Ectodermal cell (in vitro differentiated cells): Measurements from ENCODE around the gene DIS3L2.

Experiments used
- H3K27ac ChIP-seq: 2 replicates; pipeline ENCODE4 v1.7.0; 2013; ENCODE audit warnings: mild to moderate bottlenecking, low read depth, low read length; ENCODE audit not compliant: insufficient read depth, poor library complexity, severe bottlenecking
- H3K27me3 ChIP-seq: 2 replicates; pipeline ENCODE4 v1.7.0; 2013; ENCODE audit warnings: mild to moderate bottlenecking, low read length; ENCODE audit not compliant: insufficient read depth, control insufficient read depth, poor library complexity, severe bottlenecking
- H3K36me3 ChIP-seq: one replicate; pipeline ENCODE4 v1.7.0; 2013; ENCODE audit warnings: low read length; ENCODE audit not compliant: control insufficient read depth, insufficient read depth
- H3K4me1 ChIP-seq: one replicate; pipeline ENCODE4 v1.7.0; 2013; ENCODE audit warnings: low read length; ENCODE audit not compliant: control insufficient read depth, insufficient read depth
- H3K4me3 ChIP-seq: 2 replicates; pipeline ENCODE4 v1.7.0; 2013; ENCODE audit warnings: low read depth, low read length, control low read depth; ENCODE audit not compliant: insufficient read depth
- H3K9me3 ChIP-seq: 2 replicates; pipeline ENCODE4 v1.7.0; 2013; ENCODE audit warnings: mild to moderate bottlenecking, low read length, moderate library complexity; ENCODE audit not compliant: control insufficient read depth
- WGBS, 2 experiments: methylation state at CpG; one replicate each; pipeline ENCODE4 v1.1.7; 2013; ENCODE audit warnings: missing lambda C conversion rate in 2 of 2; 5-methylcytosine and 5-hydroxymethylcytosine counted together

Gene DIS3L2

DNA sequence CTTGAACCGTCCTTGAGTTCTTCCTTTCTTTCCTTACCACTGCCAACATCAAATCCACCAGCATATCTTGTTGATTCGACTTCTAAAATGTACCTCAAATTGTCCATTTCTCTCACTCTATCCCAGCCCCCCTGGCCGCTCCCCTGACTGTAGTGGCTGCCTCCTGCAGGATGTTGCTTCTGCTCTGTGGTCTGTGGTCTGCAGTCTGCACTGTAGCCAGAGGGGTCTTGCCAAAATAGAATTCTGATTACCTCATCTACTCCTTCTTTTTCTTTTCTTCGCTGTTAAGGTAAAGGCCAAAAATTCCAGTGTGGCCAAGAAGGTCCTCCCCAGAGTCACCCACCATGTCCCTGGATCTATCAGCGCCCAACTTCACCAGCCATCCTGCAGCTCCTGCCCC is 337.6 kb downstream of the DIS3L2 start:
- no peaks in the 10 kb centered on the region for H3K4me1 ChIP-seq
- H3K27ac ChIP-seq, result no peak overlapping the region
- no peaks in the 10 kb centered on the region for H3K36me3 ChIP-seq
- no peaks in the 10 kb centered on the region for H3K9me3 ChIP-seq
- no peaks in the 10 kb centered on the region for H3K27me3 ChIP-seq
- H3K4me3 ChIP-seq, result no peak overlapping the region
- 93 to 94% methylated on average over 5 of the region's 5 CpGs for WGBS, 2 experiments

DNA sequence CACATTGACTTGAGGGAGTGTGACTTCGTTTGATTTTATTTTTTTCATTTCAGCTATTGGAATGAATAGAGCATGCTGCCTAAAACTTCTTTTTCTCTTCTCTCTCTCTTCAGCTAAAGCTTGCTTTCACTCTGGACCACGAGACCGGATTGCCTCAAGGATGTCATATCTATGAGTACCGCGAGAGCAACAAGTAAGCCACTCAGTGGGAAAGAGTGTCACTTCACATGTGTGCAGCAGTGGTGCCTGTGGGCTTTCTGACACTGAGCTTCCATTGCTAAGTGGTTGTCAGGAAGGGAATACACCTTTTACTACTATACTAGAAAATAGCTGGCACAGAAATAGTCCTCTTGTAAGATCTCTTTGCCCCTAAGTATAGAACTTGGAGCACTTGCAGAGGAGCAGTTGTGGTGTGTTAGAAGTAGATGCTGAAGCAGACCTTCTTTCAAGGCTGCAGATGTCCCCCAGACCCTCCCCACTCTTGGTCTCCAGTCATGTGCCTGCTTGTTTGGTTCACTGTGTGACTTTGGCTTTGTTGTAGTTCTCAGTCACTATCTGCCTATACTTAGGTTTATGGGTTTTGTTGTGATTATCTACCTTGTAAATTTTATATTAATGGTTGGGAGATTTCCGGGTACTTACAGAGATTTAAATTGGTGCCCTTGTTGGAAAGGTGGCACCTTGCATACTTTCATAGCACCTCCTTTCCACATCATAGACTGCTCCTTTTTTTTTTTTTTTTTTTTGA is 338.6 kb downstream of the DIS3L2 start:
- Histone ChIP-seq H3K9me3 (no peaks in the 10 kb centered on the region), H3K36me3 (no peaks in the 10 kb centered on the region), H3K27me3 (no peaks in the 10 kb centered on the region), H3K4me1 (no peaks in the 10 kb centered on the region), H3K4me3 (no peak overlapping the region), H3K27ac (no peak overlapping the region)
- 95 to 97% methylated on average over 5 to 6 of the region's 6 CpGs for WGBS, 2 experiments

DNA sequence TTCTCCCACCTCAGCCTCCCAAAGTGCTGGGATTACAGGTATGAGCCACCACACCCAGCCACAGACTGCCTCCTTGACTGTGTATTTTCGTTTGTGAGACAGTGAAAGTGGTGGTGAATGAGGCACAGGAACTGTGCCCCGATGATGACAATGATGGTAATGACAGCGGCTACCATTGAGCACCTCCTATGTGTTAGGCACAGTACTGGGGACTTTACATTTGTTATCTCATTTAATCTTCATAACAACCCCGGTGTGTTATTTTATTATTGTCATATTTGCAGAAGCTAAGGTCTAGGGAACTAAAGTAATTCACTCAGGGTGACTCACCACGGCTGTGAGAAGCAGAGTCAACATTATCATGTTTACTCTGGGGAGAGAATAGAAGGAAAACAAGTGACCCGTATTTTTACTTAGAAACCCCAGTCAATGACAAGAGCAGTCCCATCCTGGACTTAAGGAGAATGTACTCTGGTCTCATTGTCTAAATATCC is 339.4 kb downstream of the DIS3L2 start:
- WGBS, 2 experiments, result 91 to 98% methylated on average over 6 of the region's 6 CpGs
- no peaks in the 10 kb centered on the region for H3K9me3 ChIP-seq

DNA sequence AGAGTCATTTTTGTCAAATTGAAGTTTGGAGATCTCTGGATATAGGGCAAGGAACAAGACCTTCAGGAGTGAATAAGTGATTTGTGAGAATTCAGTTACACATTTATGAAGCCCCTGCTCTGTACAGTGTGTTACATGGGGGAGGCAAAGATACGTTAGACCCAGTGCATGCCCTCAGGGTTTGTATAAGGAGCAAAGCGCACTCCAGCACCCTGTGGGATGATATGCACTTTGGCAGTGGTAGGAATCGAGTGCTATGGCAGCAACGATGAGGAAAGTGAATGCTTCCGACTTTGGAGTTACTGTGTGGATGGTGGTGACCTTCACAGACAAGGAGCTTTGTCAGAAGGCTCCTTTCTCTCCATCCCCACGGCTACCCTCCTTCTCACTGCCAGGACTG is 342.7 kb downstream of the DIS3L2 start:
- H3K4me3 ChIP-seq, result no peak overlapping the region
- no peaks in the 10 kb centered on the region for H3K4me1 ChIP-seq
- H3K36me3 ChIP-seq, result no peaks in the 10 kb centered on the region
- H3K27me3 ChIP-seq, result no peaks in the 10 kb centered on the region
- WGBS, 2 experiments, result 95% methylated on average over 6 of the region's 6 CpGs
- H3K9me3 ChIP-seq, result no peaks in the 10 kb centered on the region
- no peak overlapping the region for H3K27ac ChIP-seq

More for the DNA sequence above, 339.4 kb downstream of the DIS3L2 start:
- Histone ChIP-seq H3K4me1 (no peaks in the 10 kb centered on the region), H3K27ac (no peak overlapping the region), H3K27me3 (no peaks in the 10 kb centered on the region), H3K36me3 (no peaks in the 10 kb centered on the region), H3K4me3 (no peak overlapping the region)

DNA sequence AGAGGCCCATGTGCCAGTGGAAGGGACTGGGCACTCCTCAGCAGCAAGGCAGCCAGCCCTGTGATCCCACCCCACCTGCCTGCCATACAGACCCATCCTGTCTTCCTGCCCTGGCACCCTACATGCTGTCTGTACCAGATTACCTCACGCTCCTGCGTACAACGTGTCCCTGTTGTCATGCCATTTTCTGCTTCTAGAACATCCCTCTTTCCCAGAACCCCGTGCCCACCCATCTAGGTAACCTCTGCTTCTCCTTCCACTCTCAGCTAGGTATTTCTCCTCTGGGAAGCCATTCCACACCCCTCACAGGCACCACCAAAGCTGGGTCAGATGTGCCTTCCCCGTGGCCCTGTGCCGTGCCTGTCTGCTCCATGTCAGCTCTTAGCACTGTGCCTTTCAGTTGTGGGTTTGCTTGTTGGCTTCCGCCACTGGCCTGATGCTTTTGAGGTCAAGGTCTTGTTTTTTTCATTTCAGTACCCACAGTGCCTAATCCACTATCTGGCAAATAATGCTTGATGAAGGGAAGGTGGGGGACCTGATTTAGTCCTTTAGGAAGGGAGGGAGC is 345.3 kb downstream of the DIS3L2 start:
- no peaks in the 10 kb centered on the region for H3K36me3 ChIP-seq
- no peaks in the 10 kb centered on the region for H3K27me3 ChIP-seq
- WGBS, 2 experiments, result 94 to 95% methylated on average over 7 of the region's 7 CpGs
- H3K4me3 ChIP-seq, result no peak overlapping the region
- no peak overlapping the region for H3K27ac ChIP-seq
- H3K4me1 ChIP-seq, result no peaks in the 10 kb centered on the region
- no peaks in the 10 kb centered on the region for H3K9me3 ChIP-seq

DNA sequence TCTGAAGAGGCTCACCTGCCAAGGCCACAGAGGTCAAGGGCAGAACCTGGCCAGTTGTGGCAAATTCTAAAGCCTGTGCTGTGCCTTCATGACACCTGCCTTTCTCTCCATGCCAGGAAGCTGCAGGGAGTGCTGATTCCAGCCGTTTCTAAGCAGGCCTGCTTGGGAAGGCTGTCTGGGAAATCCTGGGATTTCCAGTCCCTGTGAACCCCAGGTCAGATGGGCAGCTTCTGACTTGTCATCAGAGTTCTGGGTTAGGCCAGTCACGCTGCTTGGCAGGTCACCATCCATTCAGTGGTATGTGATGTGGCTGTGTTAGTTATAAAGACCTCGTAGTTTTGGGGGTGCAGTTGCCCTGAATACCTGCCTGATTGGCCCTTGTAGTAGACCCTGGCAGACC is 346.3 kb downstream of the DIS3L2 start:
- Histone ChIP-seq H3K4me1 (no peaks in the 10 kb centered on the region), H3K36me3 (no peaks in the 10 kb centered on the region), H3K9me3 (no peaks in the 10 kb centered on the region), H3K4me3 (no peak overlapping the region), H3K27me3 (no peaks in the 10 kb centered on the region), H3K27ac (no peak overlapping the region)
- WGBS, 2 experiments, result 89% methylated on average over 3 of the region's 3 CpGs

DNA sequence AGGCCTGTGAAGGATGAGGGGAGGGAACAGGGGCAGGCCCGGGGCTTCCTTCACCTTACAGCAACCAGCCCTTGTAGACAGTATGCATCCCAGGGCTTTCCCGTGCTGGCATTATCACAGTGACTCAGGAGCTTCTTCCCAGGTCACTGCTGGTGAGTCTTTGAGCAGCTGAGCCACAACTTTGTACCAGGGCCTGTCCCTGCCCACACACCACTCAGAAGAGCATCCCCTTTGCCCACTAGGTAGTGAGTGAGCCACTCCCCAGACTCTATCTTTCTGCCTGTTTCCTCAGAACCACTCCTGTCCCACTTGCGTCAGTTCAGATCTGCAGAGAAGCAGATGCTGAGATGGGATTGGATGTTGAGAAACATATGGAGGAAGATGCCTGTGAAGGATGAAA is 347.5 kb downstream of the DIS3L2 start:
- Histone ChIP-seq H3K36me3 (no peaks in the 10 kb centered on the region), H3K4me3 (no peak overlapping the region), H3K27me3 (no peaks in the 10 kb centered on the region), H3K27ac (no peak overlapping the region), H3K4me1 (no peaks in the 10 kb centered on the region), H3K9me3 (no peaks in the 10 kb centered on the region)
- WGBS, 2 experiments, result 90 to 91% methylated on average over 3 of the region's 3 CpGs

DNA sequence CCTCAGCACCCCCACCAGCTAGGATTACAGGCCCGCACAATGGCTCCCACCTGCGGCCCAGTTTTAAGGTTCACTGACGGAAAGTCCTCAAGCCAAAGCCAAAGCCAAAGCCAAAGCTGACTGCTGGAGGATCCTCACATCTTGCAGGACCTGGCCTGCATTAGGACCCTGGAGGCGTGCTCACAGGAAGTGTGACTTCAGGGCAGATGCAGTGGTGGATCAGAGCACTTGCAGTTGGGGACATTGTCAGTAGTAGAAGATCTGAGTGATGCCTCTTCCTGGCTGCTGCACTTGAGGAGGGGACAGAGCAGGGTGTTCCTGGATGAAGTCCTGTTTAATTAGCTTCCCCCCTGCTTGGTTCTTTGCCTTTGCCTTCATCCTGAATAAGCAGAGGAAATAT is 348.1 kb downstream of the DIS3L2 start:
- WGBS, 2 experiments, result 82 to 94% methylated on average over 4 of the region's 4 CpGs

DNA sequence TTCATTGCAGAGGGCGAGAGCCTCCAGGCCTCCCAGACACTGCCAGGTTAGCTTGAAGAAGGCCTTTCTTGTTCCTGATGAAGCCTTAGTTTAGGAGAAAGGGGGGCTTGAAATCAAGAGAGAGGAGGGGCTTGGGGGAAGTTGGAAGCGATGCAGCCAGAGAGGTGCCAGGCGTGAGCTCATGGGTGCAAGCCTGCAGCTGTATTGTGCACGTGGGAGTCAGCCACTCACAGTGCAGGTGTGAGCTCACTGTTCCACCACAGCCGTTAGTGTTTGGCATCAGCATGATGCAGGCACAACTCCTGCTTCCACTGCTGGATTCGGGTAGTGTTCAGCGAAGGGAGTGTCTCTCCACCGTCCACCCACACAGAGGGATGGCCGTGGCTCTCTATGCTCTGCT is 348.6 kb downstream of the DIS3L2 start:
- Histone ChIP-seq H3K27me3 (no peaks in the 10 kb centered on the region), H3K9me3 (no peaks in the 10 kb centered on the region), H3K36me3 (no peaks in the 10 kb centered on the region), H3K27ac (no peak overlapping the region), H3K4me3 (no peak overlapping the region), H3K4me1 (no peaks in the 10 kb centered on the region)
- WGBS, 2 experiments, result 93% methylated on average over 9 of the region's 9 CpGs

More for the DNA sequence above, 348.1 kb downstream of the DIS3L2 start:
- no peaks in the 10 kb centered on the region for H3K36me3 ChIP-seq
- no peak overlapping the region for H3K4me3 ChIP-seq
- no peaks in the 10 kb centered on the region for H3K4me1 ChIP-seq
- no peaks in the 10 kb centered on the region for H3K27me3 ChIP-seq
- H3K27ac ChIP-seq, result no peak overlapping the region
- no peaks in the 10 kb centered on the region for H3K9me3 ChIP-seq

DNA sequence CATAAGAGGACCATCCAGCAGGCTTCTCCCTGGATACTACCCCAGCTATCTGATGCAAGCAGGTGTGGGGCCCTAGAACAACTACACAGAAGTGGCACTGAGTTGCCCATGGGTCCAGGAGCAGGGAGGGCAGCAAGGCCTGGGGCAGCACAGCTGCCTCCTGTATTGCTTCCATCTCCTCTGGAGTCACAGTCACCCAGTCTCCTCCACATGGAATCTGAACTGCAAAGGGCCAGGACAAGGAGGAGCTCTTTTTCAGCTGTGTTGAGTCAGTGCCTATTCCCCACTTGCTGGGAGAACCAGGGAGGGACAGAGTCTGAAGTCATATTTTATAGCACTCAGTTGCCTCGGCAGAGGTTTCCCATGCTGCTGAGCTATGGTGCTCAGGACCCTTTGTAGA is 349.2 kb downstream of the DIS3L2 start:
- 96 to 97% methylated on average over 1 of the region's 1 CpG for WGBS, 2 experiments

More for the DNA sequence above, 349.2 kb downstream of the DIS3L2 start:
- Histone ChIP-seq H3K4me1 (no peaks in the 10 kb centered on the region), H3K27ac (no peak overlapping the region), H3K9me3 (no peaks in the 10 kb centered on the region), H3K27me3 (no peaks in the 10 kb centered on the region), H3K36me3 (no peaks in the 10 kb centered on the region), H3K4me3 (no peak overlapping the region)
